Caco-2 (cell line): ENCODE measurements around the gene DCTN3. TPM values are rescaled to one million over a fixed set of nuclear protein-coding genes. Genes with fewer than 3 reads are reported as not detected.

Experiments used
- BruUV-seq: library from RNA; stranded (reverse); fragments of 400-500 nt; replicated peaks from 2 replicates; lab custom pipeline; 2021; lab: Mats Ljungman, UMichigan
- CTCF ChIA-PET: fragments of 300-600 bp; sonication (Branson Sonifier 250); formaldehyde crosslinking; loops from one replicate; lab custom pipeline; 2022; ENCODE audit warnings: antibody characterized with exemption; lab: Charles Lee
- POLR2A ChIA-PET: fragments of 300-600 bp; sonication (Branson Sonifier 250); formaldehyde crosslinking; loops from one replicate; lab custom pipeline; 2022; ENCODE audit warnings: antibody characterized with exemption; lab: Charles Lee
- DNase-seq, 2 experiments: peaks; one replicate each; pipeline versions ENCODE4 v3.0.0 to v3.0.0-alpha.2; 2020 to 2022
- H3K27me3 ChIP-seq: replicated peaks from 2 replicates; pipeline ENCODE4 v1.6.0; 2011; ENCODE audit warnings: low read length; ENCODE audit not compliant: control insufficient read depth, insufficient read depth
- H3K36me3 ChIP-seq: 2 replicates; pipeline ENCODE4 v1.5.1; 2011; ENCODE audit warnings: low read length; ENCODE audit not compliant: control insufficient read depth, insufficient read depth
- H3K4me1 ChIP-seq: fragments of 250-450 bp; sonication (Bioruptor Pico); 2 replicates; pipeline ENCODE4 v1.5.1; 2020; ENCODE audit warnings: mild to moderate bottlenecking
- H3K4me3 ChIP-seq: 2 replicates; pipeline ENCODE4 v1.5.1; 2011; ENCODE audit warnings: low read depth, mild to moderate bottlenecking, control low read depth, low read length
- H3K9me3 ChIP-seq: fragments of 250-450 bp; sonication (Bioruptor Pico); 2 replicates; pipeline ENCODE4 v1.5.1; 2020; ENCODE audit warnings: mild to moderate bottlenecking, moderate library complexity
- H3K27ac Mint-ChIP-seq: one replicate; pipeline ENCODE4 v1.8.0; 2022; ENCODE audit warnings: mixed read lengths; ENCODE audit not compliant: unreplicated experiment
- H3K27me3 Mint-ChIP-seq: one replicate; pipeline ENCODE4 v1.8.0; 2022; ENCODE audit warnings: mixed read lengths; ENCODE audit not compliant: insufficient read depth, unreplicated experiment
- H3K36me3 Mint-ChIP-seq: one replicate; pipeline ENCODE4 v1.8.0; 2022; ENCODE audit warnings: mild to moderate bottlenecking, mixed read lengths; ENCODE audit not compliant: insufficient read depth, unreplicated experiment
- H3K4me1 Mint-ChIP-seq: one replicate; pipeline ENCODE4 v1.8.0; 2022; ENCODE audit warnings: low read depth, mixed read lengths; ENCODE audit not compliant: unreplicated experiment
- H3K4me3 Mint-ChIP-seq: one replicate; pipeline ENCODE4 v1.8.0; 2022; ENCODE audit warnings: mild to moderate bottlenecking, moderate library complexity, mixed read lengths; ENCODE audit not compliant: unreplicated experiment
- H3K9me3 Mint-ChIP-seq: one replicate; pipeline ENCODE4 v1.8.0; 2022; ENCODE audit warnings: mixed read lengths; ENCODE audit not compliant: unreplicated experiment
- CTCF ChIP-seq, 2 experiments: fragments of 200-600 bp in 1 of 2; IDR thresholded peaks; 1 replicate in 1 of 2; 2 replicates in 1 of 2; pipeline versions ENCODE4 v1.5.1 to v1.8.0; 2011 to 2022; ENCODE audit warnings: antibody characterized with exemption in 1 of 2, control low read depth in 1 of 2, inconsistent platforms in 1 of 2, low read depth in 1 of 2, low read length in 1 of 2, mild to moderate bottlenecking in 1 of 2, moderate library complexity in 1 of 2; ENCODE audit not compliant: insufficient read depth in 1 of 2, severe bottlenecking in 1 of 2, unreplicated experiment in 1 of 2
- intact Hi-C: fragments of 100-400 bp; cut with micrococcal nuclease; formaldehyde crosslinking; loops from one replicate; pipeline ENCODE4 v1.10.0; 2022; ENCODE audit not compliant: unreplicated experiment
- total RNA-seq: library from RNA; stranded (reverse); gene quantifications from 2 replicates; pipeline ENCODE4 v1.2.3, GENCODE V29; 2022

Gene DCTN3
- total RNA-seq, 1 experiment from 2014 or later: 70.0 TPM

DNA sequence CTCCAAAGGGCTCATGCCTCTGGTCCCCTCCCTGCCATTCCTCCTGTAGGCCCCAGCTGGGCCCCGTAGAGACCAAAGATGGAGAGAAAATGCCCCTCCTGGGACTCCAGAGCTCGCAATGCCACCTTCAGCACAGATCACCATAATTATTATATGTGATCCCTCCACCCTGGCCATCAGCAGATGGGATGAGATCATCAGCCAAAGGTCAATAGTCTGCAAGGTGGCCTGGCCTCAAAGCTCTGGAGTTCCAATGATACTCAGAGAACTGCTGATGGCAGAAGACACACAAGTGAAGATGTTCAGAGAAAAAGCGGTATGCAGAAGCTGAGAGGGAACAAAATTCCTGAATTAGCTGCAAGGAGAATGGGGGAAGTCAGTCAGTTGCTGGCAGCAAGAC lies 13.4 kb downstream of the DCTN3 start:
- CTCF ChIA-PET: interaction anchor here (1.0 to 1.9 kb wide), 3 partner anchors 15 to 203 kb away, joined by 4 to 5 read pairs (median 5); no protein-coding TSS in a partner anchor
- Mint-ChIP-seq H3K9me3 (no peaks in the 10 kb centered on the region), H3K27ac (no peak overlapping the region), H3K27me3 (no peaks in the 10 kb centered on the region), H3K36me3 (peaks cover 4% of the 10 kb centered on the region), H3K4me3 (no peak overlapping the region), H3K4me1 (no peaks in the 10 kb centered on the region)
- DNase-seq: peak in 1 of 2 experiments; percentile 24
- Histone ChIP-seq H3K4me1 (peaks cover 12% of the 10 kb centered on the region), H3K4me3 (no peak overlapping the region), H3K36me3 (no peaks in the 10 kb centered on the region; the same call in 1 of the 2 replicates), H3K9me3 (no peaks in the 10 kb centered on the region), H3K27me3 (no peaks in the 10 kb centered on the region)
- no TSS peak for BruUV-seq
- POLR2A ChIA-PET: no interaction called here
- intact Hi-C loops: no loop called here
- no peak for TF ChIP-seq CTCF (IDR thresholded peaks at IDR 0.05; ENCODE audit: insufficient read depth in 1 of 2, low read depth in 1 of 2, low read length in 1 of 2, severe bottlenecking in 1 of 2, unreplicated experiment in 1 of 2)

GRCh38 chr9:34606190-34606589 lies 14.1 kb downstream of the DCTN3 start:
- Histone ChIP-seq H3K4me1 (peaks cover 12% of the 10 kb centered on the region), H3K4me3 (no peak overlapping the region), H3K9me3 (no peaks in the 10 kb centered on the region), H3K36me3 (no peaks in the 10 kb centered on the region; the same call in 1 of the 2 replicates), H3K27me3 (no peaks in the 10 kb centered on the region)
- Mint-ChIP-seq H3K36me3 (no peaks in the 10 kb centered on the region), H3K27ac (no peak overlapping the region), H3K4me1 (no peaks in the 10 kb centered on the region), H3K4me3 (no peak overlapping the region), H3K27me3 (peaks cover 3% of the 10 kb centered on the region), H3K9me3 (no peaks in the 10 kb centered on the region)
- intact Hi-C loops: no loop called here
- CTCF ChIA-PET: interaction anchor here (1.9 kb wide), 1 partner anchor 202 kb away, joined by 5 read pairs; no protein-coding TSS in a partner anchor
- POLR2A ChIA-PET: no interaction called here
- TF ChIP-seq CTCF (IDR thresholded peaks at IDR 0.05; ENCODE audit: insufficient read depth in 1 of 2, low read depth in 1 of 2, low read length in 1 of 2, severe bottlenecking in 1 of 2, unreplicated experiment in 1 of 2): no peak
- BruUV-seq: no TSS peak
- DNase-seq: no peak

DNA sequence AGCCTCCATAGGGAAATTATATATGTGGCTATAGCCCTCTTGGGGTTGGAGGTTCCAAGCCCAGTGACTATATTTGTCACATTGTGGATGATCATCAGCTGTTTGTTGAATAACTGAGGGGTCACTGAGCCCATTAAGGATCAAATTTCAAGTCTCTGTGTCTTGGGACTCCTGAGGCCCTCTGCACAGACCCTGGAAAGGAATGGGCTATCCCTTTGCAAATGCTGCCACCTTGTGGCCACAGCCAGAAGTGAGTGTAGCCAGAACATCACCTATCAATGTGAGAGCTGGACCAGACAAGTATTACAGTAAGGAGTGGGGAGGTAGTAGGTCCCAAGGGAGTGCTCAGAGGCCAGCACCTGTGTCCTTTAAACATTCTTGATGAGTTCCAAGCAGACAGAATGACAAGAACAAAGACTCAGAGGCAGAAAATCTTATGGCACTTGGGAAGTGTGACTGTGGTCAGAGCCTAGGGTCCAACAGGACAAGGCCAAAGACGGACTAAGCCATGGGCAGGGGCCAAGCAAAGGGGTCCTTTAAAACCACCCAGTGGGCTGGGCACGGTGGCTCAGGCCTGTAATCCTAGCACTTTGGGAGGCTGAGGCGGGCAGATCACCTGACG lies 16.6 kb downstream of the DCTN3 start:
- DNase-seq: peak; percentile 81 to 86
- Mint-ChIP-seq H3K4me3 (no peak overlapping the region), H3K27ac (no peak overlapping the region), H3K36me3 (no peaks in the 10 kb centered on the region), H3K4me1 (no peaks in the 10 kb centered on the region), H3K27me3 (peaks cover 3% of the 10 kb centered on the region), H3K9me3 (no peaks in the 10 kb centered on the region)
- peak; percentile 79 to 95 for TF ChIP-seq CTCF (IDR thresholded peaks at IDR 0.05; ENCODE audit: insufficient read depth in 1 of 2, low read depth in 1 of 2, low read length in 1 of 2, severe bottlenecking in 1 of 2, unreplicated experiment in 1 of 2)
- ChIA-PET POLR2A (no interaction called here), CTCF (interaction anchor here (0.6 to 1.2 kb wide), 19 partner anchors 11 to 240 kb away, joined by 3 to 14 read pairs (median 3); partner anchors contain the start of genes ENHO, GALT, MYORG and SIGMAR1)
- Histone ChIP-seq H3K4me3 (no peak overlapping the region), H3K27me3 (no peaks in the 10 kb centered on the region), H3K4me1 (peaks cover 12% of the 10 kb centered on the region), H3K36me3 (no peaks in the 10 kb centered on the region), H3K9me3 (no peaks in the 10 kb centered on the region)
- intact Hi-C loops: loop anchor here (1.0 to 2.0 kb wide), 6 partner anchors 55 to 351 kb away; no protein-coding TSS in a partner anchor
- BruUV-seq: no TSS peak
